Vagina (tissue), 2 donors: ENCODE data around the gene CACNA1S. TPM values are rescaled to one million over a fixed set of nuclear protein-coding genes. Genes with fewer than 3 reads are reported as not detected.

Experiments
- DNase-seq, 2 donors: peaks; one replicate each; pipeline ENCODE4 v3.0.0-alpha.2; 2017; ENCODE audit errors: extremely low spot score in 2 of 2
- H3K27ac ChIP-seq: fragments of 200-600 bp; sonication (generic); one replicate; pipeline ENCODE4 v1.5.1; 2019
- H3K27me3 ChIP-seq: fragments of 200-600 bp; sonication (generic); one replicate; pipeline ENCODE4 v1.5.1; 2019
- H3K36me3 ChIP-seq, 2 donors: fragments of 200-600 bp; sonication (generic); one replicate each; pipeline ENCODE4 v1.5.1; 2017 to 2019
- H3K4me1 ChIP-seq: fragments of 200-600 bp; sonication (generic); one replicate; pipeline ENCODE4 v1.5.1; 2019
- H3K4me3 ChIP-seq, 2 donors: fragments of 200-600 bp; sonication (generic); 1 replicate in 1 of 2; 2 replicates in 1 of 2; pipeline ENCODE4 v1.5.1; 2016 to 2019
- H3K9me3 ChIP-seq: fragments of 200-600 bp; sonication (generic); one replicate; pipeline ENCODE4 v1.5.1; 2019
- POLR2A ChIP-seq, 2 donors: fragments of 450-650 bp; IDR thresholded peaks; one replicate each; pipeline ENCODE4 v1.6.1; 2017; ENCODE audit warnings: antibody characterized with exemption in 2 of 2, mild to moderate bottlenecking in 2 of 2, moderate library complexity in 2 of 2
- POLR2AphosphoS5 ChIP-seq, 2 donors: sonication (generic); formaldehyde crosslinking; IDR thresholded peaks; one replicate each; pipeline ENCODE4 v1.9.0; 2017; ENCODE audit warnings: antibody characterized with exemption in 2 of 2, mild to moderate bottlenecking in 2 of 2, low read depth in 1 of 2; ENCODE audit not compliant: insufficient read depth in 1 of 2
- intact Hi-C: fragments of 100-400 bp; cut with DNase I; formaldehyde crosslinking; loops from one replicate; pipeline ENCODE4 v1.15.1; 2023
- total RNA-seq: library from RNA; depleted of rRNA; stranded (reverse); fragments of >200 nt; gene quantifications from one replicate; pipeline ENCODE4 v1.2.3, GENCODE V29; 2016
- TF ChIP-seq, protein P1 (sequence below), 3 experiments: fragments of 450-650 bp in 2 of 3; fragments of 200-600 bp in 1 of 3; sonication (generic) in 1 of 3; IDR thresholded peaks; one replicate each; pipeline ENCODE4 v1.5.1; 2017 to 2019; ENCODE audit warnings: antibody characterized with exemption in 3 of 3, mild to moderate bottlenecking in 2 of 3, moderate library complexity in 2 of 3

CACNA1S gene
- total RNA-seq, 1 donor from 2014 or later, result not detected

DNA sequence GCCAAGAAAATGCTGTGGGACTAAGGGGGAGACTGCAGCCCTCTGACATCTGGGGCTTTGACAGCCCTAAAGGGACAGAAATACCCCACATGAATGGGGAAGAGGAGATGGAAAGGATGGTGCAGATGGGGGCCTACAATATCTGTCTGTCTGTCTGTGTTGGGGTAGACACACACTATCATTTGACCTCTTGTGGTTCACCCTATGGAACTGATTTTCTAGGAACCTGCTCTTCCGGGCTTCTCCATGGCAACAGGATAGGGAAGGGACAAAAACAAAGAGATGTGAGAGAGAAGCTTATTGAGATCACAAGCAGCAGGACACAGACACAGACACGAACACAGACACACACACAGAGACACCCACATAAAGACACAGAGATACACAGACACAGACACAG lies 105.8 kb downstream of the CACNA1S start:
- Histone ChIP-seq H3K4me3 (no peak overlapping the region), H3K4me1 (no peaks in the 10 kb centered on the region), H3K27ac (no peak overlapping the region), H3K27me3 (no peaks in the 10 kb centered on the region), H3K36me3 (no peaks in the 10 kb centered on the region), H3K9me3 (no peaks in the 10 kb centered on the region)
- intact Hi-C loops, result no loop called here
- DNase-seq, result no peak
- TF ChIP-seq POLR2A (IDR thresholded peaks at IDR 0.05) (no peak), POLR2AphosphoS5 (IDR thresholded peaks at IDR 0.05; ENCODE audit: insufficient read depth in 1 of 2, low read depth in 1 of 2) (no peak)
- TF ChIP-seq, protein P1, sequence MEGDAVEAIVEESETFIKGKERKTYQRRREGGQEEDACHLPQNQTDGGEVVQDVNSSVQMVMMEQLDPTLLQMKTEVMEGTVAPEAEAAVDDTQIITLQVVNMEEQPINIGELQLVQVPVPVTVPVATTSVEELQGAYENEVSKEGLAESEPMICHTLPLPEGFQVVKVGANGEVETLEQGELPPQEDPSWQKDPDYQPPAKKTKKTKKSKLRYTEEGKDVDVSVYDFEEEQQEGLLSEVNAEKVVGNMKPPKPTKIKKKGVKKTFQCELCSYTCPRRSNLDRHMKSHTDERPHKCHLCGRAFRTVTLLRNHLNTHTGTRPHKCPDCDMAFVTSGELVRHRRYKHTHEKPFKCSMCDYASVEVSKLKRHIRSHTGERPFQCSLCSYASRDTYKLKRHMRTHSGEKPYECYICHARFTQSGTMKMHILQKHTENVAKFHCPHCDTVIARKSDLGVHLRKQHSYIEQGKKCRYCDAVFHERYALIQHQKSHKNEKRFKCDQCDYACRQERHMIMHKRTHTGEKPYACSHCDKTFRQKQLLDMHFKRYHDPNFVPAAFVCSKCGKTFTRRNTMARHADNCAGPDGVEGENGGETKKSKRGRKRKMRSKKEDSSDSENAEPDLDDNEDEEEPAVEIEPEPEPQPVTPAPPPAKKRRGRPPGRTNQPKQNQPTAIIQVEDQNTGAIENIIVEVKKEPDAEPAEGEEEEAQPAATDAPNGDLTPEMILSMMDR (IDR thresholded peaks at IDR 0.05), result no peak

DNA sequence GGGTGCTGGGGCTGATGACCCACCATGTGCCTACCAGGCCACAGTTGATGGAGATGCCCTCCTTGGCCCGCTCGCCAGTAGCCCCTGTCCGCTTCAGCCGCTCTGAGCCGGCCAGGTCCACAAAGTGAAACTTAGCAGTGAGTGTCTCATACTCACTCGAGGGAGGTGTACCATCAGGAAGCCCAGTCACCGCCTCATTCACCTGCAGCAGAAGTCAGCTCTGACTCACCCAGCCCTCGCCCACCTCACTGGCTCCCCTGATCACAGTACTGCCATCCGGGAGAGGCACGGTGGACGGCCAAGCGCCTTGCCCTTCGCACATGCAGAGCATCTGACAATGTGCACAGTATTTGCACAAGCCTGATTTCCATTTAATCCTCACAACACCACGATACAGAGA lies 107.5 kb downstream of the CACNA1S start:
- Histone ChIP-seq H3K4me1 (no peaks in the 10 kb centered on the region), H3K4me3 (no peak overlapping the region), H3K36me3 (no peaks in the 10 kb centered on the region), H3K27me3 (no peaks in the 10 kb centered on the region), H3K9me3 (no peaks in the 10 kb centered on the region), H3K27ac (no peak overlapping the region)
- DNase-seq, result no peak
- TF ChIP-seq POLR2AphosphoS5 (IDR thresholded peaks at IDR 0.05; ENCODE audit: insufficient read depth in 1 of 2, low read depth in 1 of 2) (no peak), POLR2A (IDR thresholded peaks at IDR 0.05) (no peak)
- TF ChIP-seq, protein P1 (IDR thresholded peaks at IDR 0.05), result no peak
- intact Hi-C loops, result no loop called here

DNA sequence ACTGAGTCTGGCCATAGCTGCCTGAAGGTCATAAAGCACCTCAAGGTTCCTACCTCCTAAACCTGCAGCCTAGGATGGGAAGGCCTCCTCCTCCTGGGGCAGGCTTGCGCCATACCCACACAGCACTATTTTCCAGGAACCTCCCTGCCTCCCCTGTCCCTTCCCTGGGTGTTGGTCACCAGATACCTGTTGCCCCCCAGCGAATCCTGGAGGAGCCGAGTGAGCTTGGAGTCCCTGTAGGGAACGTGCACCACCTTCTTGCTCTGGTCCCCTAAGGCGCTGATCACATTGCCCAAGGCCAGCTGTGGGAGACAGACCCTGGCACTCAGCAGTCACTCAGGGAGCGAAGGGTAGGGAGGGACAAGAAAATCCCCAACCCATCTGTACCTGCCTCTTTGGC lies 108.1 kb downstream of the CACNA1S start:
- H3K27me3 ChIP-seq, result no peaks in the 10 kb centered on the region
- H3K36me3 ChIP-seq, result no peaks in the 10 kb centered on the region
- TF ChIP-seq POLR2AphosphoS5 (IDR thresholded peaks at IDR 0.05; ENCODE audit: insufficient read depth in 1 of 2, low read depth in 1 of 2) (no peak), POLR2A (IDR thresholded peaks at IDR 0.05) (no peak)
- TF ChIP-seq, protein P1 (IDR thresholded peaks at IDR 0.05), result no peak
- no peaks in the 10 kb centered on the region for H3K9me3 ChIP-seq
- no peak overlapping the region for H3K27ac ChIP-seq
- no peaks in the 10 kb centered on the region for H3K4me1 ChIP-seq
- H3K4me3 ChIP-seq, result no peak overlapping the region
- DNase-seq, result no peak
- intact Hi-C loops, result no loop called here

DNA sequence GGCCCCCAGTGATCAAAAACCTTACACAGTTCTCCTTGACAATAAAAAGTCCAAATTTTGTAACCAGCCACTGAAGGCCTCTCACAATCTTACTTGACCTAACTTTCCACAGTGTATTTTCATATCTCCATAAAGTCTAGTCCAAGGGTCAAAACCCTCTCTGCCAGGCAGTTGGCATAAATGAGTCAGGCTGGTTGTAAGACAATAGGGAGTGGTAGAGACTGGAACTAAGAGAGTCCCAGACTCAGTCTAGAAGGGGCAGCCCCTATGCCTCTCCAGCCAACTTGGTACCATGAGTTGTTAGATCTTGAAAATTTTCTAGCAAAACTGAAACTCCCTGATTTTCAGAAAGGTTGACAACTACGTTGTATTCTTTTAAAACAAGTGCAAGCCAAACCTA lies 109.7 kb downstream of the CACNA1S start:
- Histone ChIP-seq H3K4me1 (no peaks in the 10 kb centered on the region), H3K36me3 (no peaks in the 10 kb centered on the region), H3K27ac (no peak overlapping the region), H3K27me3 (no peaks in the 10 kb centered on the region), H3K9me3 (no peaks in the 10 kb centered on the region), H3K4me3 (no peak overlapping the region)
- TF ChIP-seq POLR2AphosphoS5 (IDR thresholded peaks at IDR 0.05; ENCODE audit: insufficient read depth in 1 of 2, low read depth in 1 of 2) (no peak), POLR2A (IDR thresholded peaks at IDR 0.05) (no peak)
- TF ChIP-seq, protein P1 (IDR thresholded peaks at IDR 0.05), result no peak
- intact Hi-C loops, result no loop called here
- DNase-seq, result no peak

DNA sequence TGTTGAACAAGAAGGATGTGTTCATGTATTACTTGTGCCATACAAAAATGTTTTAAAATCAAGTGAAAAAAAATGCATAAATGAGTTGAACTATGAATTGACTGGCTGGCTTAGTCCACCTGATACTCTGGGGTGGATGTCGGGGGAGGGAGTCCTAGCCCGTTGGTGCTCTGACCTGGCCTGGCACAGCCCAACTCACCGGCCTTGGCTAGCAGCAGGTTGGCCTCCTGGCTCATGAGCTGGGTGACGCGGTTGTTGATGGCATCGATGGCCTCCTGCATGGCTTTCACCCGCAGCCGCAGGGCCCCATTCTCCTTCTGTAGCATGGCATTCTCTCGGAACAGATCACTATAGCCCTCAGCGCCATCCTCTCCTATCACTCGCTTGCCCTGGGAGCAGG lies 110.3 kb downstream of the CACNA1S start:
- intact Hi-C loops, result no loop called here
- H3K4me1 ChIP-seq, result no peaks in the 10 kb centered on the region
- no peaks in the 10 kb centered on the region for H3K9me3 ChIP-seq
- H3K27ac ChIP-seq, result no peak overlapping the region
- no peak overlapping the region for H3K4me3 ChIP-seq
- TF ChIP-seq POLR2A (IDR thresholded peaks at IDR 0.05) (no peak), POLR2AphosphoS5 (IDR thresholded peaks at IDR 0.05; ENCODE audit: insufficient read depth in 1 of 2, low read depth in 1 of 2) (no peak)
- TF ChIP-seq, protein P1 (IDR thresholded peaks at IDR 0.05), result no peak
- H3K27me3 ChIP-seq, result no peaks in the 10 kb centered on the region
- H3K36me3 ChIP-seq, result no peaks in the 10 kb centered on the region
- DNase-seq, result no peak
